NCI-H187 treated with DMSO at 0.1 percent for 48 hours (cell line): Measurements from ENCODE around the gene FBXO2.

ENCODE experiments used
- DNase-seq: peaks from one replicate; lab custom pipeline; 2025; lab: John Stamatoyannopoulos, UW

FBXO2 gene

DNA sequence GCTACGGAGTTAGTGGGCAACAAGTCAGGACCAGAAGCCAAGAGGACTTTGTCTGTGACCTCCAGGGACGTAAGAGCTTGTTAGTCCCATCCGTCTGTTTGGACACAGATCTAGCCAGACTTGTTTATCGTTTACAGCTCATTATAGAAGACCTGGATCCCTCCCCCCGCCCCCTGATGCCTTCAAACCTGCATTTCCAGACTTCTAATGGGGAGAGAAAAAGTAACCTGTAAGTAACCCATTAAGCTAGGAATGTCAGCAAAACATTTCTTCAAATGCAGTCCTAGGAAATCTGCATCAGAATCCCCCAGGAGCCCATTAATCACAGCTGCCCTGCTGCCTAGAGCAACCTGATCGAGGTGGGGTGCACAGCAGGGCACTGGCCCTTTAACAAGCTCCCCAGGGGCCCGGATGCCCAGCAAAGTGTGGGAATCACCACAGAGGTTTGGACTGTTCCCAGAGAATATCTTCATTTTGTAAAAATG lies 28.1 kb upstream of the FBXO2 start:
- no peak for DNase-seq

DNA sequence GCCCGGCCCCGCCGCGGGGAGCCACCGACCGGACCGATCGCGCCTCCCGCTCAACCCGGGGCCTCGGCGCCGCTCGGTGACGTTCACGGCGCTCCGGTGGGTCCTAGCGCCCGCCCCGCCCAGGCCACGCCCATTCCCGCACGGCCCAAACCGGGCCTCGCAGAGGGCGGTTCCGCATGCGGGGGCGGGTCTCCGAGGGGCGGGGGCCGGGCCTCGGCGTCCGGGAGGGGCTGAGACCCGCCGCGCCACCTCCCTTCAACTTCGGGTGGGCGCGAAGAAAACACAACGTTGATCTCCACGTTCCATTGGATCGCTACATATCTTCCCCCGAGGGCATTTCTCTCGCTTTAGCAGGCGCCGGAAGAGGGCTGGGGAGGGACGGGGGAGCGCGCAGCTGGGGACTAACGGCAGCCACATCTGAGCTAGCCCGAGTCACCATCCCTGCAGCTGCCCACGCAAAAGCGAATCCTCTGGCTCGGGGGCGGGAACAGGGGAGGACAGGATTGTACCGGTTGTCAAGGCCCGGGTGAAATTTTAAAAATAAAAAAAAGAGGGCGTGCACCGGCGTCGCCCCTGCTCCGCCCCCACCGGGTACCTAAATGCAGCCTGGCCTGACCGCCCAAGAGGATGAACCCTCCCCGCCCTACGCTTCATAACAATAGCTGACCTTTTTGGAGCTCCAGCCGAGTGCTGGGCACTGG lies 27.0 kb upstream of the FBXO2 start, which contains the start of gene MAD2L2:
TSS of gene MAD2L2 (minus strand) at position 78 of the 701 bp plus-strand sequence. CDS start 547 bp downstream, outside the sequence.
- DNase-seq = no peak

DNA sequence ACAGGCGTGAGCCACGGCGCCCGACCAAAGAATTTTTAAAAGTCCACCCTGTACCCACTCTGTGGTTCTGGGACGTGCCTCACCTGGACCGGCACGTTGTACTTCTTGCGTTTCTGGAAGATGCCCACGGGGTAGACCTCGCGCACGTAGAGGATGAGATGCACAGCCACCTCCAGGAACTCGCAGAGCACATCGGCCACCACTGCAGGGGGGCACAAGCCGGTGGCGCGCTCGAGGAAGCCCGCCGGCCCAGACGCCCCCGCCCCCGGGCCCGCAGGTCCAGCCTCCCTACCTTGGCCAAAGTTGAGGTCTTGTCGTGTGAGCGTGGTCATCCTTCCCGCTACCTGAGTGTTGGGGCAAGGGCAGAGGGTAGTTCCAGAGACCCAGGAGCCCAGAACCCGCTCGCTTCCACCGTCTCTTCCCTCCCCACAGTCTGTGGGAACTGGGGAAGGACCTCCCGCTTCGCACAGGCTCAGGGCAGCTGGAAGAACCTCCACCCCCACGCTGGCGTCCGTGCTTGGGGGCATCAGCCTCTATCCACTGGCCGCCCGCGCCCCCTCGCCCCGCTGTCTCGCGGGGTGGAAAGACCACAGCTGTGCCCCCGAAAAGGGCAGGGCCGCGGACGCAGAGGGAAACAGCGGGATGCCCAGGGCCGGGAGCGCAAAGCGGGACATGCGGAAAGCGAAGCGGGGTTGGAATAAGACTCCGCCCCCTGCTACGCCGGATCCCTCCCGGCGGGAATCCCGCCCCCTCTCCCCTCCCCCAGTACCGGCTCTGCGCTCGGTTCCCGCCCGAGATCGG lies 26.2 kb upstream of the FBXO2 start:
- no peak for DNase-seq

DNA sequence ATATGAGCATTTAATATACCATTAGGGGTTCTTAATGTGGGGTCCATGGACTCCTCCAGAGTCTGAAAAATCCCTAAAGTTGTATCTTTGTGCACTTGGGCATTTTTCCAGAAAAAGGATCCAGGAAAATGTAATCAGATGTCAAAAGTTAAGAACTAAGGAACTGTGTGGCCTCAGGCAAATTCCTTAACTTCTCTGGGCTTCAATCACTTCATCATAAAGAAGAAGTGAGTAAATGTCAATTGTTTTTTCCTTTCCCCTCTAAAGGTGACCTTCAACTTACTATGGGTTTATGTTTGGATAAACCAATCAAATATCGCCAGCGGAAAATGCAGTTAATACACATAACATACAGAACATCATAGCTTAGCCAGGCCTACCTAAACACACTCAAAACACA lies 24.2 kb upstream of the FBXO2 start:
- DNase-seq = no peak

DNA sequence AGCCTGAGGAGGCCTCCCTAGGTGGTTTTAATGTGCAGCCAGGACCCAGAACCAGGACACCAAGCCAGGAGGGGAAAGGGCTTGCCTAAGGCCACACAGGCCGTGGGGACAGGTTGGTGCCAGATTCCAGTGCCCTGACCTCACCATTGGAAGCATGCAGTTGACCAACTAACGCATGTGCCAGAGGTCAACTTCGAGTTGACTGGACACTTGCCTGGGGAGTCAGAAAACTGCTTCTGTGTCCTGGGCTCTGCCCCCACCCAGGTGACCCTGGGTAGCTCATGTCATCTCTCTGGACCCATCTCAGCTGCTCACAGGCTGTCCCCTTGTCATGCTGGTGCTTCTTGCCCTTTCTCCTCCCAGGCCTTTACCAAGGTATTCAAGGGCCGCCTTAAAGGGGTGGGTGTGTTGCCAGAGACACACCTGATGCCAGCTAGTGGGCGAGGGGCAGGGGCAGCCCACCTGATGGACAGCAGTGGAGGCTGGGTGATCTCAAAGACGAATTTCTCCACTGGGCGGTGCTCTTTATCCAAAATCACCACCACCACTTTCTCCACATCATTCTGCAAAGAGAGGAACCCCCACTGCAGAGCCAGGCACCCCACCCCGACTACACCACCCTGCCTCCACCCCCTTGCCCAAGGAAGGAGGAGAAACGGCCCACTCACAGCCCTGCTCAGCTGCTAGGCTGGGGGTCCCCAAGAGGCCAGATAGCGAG lies 22.3 kb upstream of the FBXO2 start:
- no peak for DNase-seq

DNA sequence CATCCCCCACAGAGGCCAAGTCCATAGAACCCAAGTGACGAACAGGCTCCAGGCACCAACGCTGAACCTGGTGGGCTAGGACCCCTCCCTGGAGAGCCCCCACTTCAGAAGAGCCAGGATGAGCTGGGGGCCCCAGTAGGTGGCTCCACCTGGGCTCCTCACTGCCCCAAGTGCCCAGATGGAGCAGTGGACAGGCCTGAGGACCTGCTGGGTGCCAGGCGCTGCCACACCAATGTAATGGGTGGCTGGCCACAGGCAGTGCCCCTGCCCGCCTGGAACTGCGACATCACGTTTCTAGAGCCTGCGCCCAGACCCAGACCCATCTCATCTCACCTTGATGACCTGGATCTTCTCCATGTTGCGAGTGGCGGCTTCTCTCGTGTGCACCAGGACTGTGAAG lies 21.1 kb upstream of the FBXO2 start:
- DNase-seq = no peak

DNA sequence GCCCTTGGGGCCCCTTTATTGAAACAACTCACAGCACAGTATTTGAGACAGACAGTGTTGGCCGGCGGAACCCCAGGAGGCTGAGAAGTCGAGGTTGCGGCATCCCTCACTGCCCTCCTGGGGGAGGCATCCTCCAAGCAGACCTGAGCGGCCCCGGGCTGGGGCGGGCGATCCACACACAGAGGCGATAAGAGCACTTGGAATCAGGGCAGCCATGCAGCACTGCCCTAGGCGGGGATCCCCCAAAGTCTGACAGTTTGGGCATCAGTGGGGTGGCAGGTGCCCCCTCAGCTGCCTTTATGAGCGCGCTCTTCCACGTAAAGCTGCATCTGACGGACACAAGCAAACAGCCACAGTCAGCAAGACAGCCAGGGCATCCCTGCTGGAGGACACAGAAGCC lies 20.3 kb upstream of the FBXO2 start:
- DNase-seq = no peak

DNA sequence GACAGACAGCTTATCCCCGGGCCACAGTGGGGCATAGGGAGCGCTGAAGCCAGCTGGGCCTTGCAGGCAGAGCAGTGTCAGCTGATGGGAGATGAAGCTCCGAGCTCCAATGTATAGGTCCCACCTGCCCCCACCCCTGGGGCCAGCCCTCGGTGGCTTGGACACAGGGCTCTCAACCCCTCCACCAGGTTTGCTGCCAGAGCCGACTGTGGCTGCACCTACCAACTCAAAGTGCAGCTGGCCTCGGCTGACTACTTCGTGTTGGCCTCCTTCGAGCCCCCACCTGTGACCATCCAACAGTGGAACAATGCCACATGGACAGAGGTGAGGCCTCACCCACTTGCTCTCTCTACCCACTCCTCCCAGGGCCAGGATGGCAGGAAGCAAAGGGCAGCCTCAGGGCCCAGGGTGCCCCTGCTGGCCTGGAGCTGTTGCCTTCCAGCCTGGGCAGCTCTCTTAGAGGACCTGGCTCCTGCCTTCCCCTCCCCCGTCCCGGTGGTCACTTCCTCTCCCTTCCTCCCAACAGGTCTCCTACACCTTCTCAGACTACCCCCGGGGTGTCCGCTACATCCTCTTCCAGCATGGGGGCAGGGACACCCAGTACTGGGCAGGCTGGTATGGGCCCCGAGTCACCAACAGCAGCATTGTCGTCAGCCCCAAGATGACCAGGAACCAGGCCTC lies 19.0 kb upstream of the FBXO2 start:
- DNase-seq = no peak

DNA sequence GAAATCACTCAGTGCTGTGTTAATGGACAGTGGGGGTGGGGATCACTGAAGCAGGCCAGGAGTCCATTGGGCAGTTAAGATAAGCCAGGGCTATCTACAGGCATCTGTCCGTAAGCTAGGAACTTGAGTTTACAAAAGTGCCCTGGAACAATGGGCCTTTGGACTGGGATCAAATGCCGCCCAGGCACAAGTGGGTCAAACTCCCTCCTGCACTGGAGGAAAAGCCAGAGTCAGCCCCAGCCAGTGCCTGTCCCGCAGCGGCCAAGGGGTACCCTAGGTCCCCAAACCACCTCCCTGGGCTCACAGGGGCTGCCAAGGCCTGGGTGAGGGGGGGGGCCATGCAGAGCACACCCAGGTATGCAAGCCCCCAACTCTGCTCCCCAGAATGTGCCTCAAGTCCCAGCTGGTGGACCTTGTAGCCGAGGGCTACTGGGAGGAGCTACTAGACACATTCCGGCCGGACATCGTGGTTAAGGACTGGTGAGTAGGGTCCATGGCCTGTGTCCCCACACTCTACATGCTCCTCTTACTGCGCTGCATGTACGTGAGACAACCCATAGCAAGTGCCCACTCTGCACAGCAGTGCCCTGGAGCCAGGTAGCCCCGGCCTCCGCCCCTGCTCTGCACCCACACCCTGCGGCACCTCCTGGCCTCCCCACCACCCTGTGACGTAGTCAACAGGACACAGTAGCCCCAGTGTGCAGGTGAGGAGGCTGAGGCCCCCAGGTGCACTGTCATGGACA lies 17.5 kb upstream of the FBXO2 start:
- DNase-seq = no peak

DNA sequence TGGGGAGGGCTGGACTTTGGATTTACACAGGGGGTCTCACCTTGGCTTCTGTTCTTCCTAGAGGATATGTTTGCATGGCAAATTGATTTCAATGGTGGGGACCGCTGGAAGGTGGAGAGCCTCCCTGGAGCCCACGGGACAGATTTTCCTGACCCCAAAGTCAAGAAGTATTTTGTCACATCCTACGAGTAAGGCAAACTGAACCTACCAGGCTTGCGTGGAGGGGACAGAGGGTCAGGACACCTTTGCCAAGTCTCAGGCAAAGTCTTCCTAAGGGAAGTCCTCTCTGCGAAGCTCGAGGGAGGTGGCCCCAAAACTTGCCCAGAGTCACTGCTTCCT lies 16.9 kb upstream of the FBXO2 start:
- DNase-seq = no peak

DNA sequence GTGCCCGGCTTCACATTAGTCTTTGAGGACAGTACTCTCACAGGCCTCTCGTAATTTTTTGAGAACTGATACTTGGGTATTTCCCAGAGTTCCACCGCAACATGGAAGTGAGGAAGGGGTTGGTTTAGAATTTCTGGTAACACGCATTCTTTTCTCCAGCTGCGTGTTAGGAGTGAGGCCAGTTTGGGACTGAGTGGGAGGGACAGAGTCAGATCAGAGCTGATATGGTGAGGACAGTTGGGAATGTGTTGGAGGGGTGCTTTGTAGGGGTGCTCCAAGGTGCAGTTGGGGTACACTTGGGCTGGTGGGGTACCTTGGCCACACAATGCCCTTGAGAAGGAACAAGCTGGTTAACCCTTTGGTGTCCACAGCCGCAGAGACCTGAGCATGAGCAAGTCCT lies 16.5 kb upstream of the FBXO2 start:
- DNase-seq = no peak

DNA sequence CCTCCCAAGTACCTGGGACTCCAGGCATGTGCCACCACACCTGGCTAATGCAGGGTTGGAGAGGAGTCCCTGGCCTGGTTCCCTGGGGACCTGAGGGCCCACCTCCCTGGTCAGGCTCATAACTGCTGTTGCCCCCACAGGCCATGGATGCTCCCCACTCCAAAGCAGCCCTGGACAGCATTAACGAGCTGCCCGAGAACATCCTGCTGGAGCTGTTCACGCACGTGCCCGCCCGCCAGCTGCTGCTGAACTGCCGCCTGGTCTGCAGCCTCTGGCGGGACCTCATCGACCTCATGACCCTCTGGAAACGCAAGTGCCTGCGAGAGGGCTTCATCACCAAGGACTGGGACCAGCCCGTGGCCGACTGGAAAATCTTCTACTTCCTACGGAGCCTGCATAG lies 14.3 kb upstream of the FBXO2 start:
- DNase-seq = no peak

DNA sequence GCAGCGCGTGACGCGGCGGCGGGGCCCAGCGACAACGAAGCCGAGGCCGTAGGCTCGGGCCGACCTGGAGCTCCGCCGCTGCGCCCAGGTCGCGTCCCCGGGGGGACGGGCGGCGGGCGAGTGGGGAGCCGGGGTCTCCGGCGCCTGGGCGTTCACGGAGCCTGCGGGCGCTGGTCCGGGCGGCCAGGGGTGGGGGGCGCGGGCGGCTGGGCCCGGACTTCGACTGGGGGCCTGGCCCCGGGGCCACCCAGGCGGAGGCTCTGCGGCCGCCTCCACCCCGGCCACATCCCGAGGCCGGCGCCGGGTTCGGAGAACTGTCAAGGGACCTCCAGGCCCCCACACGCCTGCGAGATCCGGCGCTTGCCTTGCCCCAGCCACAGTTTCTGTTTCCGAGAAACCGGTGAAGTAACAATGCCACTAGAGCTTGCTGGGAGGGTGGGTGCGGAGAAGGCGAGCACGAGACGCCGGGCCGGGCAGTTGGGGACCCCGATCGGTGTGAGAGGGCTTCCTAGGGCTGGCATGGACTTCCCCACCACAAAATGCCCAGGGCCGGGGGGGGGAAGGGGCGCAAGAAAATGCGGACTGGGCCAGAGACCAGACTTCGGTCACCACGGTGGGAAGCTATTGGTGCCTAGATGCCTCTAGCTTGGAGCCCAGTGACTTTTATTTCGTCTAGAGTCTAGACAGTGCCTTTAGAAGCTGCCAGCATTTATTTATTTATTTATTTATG lies 10.3 kb upstream of the FBXO2 start:
- no peak for DNase-seq

DNA sequence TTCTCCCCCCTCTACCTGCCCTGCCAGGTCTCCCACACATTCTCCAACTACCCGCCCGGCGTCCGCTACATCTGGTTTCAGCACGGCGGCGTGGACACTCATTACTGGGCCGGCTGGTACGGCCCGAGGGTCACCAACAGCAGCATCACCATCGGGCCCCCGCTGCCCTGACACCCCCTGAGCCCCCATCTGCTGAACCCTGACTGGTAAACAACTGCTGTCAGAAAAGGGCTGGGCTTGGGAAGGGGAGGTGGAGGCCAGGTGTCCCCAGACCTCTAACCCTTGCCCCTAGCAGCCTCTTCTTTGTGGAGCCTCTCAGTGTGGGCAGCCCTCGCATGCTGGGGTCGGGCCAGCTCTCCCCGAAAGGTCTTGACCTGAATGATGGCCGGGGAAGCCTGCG lies 6.9 kb upstream of the FBXO2 start:
- no peak for DNase-seq

DNA sequence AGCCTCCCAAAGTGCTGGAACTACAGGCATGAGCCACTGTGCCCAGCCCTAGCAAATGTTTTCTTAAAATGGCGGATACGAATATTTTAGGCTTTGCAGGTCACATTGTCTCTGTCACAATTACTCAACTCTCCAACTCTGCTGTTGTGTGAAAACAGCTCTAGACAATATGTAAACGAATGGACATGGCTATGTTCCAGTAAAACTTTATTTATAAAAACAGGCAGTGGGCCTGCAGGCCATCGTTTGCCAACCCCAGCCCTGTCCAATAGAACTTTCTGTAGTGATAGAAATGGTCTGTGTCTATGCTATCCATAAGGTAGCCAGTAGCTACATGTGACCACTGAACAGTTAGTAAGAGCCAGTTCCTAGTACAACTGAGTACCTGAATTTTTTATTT lies 5.5 kb upstream of the FBXO2 start:
- DNase-seq = no peak

DNA sequence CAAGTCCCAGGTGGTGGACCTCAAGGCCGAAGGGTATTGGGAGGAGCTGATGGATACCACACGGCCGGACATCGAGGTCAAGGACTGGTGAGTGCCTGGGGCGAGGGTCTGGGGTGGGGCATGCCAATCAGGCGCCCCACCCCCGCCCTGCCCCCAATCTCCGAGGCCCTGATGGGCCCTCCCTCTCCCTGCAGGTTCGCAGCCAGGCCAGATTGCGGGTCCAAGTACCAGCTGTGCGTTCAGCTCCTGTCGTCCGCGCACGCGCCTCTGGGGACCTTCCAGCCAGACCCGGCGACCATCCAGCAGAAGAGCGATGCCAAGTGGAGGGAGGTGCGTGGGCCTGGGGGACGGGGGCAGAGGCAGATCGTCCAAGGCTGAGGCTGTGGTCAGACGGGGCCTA lies 4.3 kb upstream of the FBXO2 start:
- DNase-seq = no peak

DNA sequence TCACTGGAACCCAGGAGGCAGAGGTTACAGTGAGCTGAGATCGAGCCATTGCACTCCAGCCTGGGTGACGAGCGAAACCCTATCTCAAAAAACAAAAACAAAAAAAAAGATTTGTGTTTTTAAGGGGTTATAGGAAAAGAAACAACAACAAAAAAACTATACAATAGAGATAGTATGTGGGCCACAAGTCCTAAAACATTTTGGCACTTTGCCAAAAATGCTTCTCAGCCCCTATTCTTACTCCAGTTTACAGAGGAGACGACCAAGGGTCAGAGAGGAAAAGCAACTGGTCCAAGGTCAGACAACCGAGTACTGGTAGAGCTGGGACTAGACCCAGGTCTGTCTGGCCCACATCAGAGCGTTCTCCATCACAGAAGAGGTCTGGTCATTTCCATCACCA lies 3.4 kb upstream of the FBXO2 start:
- no peak for DNase-seq

DNA sequence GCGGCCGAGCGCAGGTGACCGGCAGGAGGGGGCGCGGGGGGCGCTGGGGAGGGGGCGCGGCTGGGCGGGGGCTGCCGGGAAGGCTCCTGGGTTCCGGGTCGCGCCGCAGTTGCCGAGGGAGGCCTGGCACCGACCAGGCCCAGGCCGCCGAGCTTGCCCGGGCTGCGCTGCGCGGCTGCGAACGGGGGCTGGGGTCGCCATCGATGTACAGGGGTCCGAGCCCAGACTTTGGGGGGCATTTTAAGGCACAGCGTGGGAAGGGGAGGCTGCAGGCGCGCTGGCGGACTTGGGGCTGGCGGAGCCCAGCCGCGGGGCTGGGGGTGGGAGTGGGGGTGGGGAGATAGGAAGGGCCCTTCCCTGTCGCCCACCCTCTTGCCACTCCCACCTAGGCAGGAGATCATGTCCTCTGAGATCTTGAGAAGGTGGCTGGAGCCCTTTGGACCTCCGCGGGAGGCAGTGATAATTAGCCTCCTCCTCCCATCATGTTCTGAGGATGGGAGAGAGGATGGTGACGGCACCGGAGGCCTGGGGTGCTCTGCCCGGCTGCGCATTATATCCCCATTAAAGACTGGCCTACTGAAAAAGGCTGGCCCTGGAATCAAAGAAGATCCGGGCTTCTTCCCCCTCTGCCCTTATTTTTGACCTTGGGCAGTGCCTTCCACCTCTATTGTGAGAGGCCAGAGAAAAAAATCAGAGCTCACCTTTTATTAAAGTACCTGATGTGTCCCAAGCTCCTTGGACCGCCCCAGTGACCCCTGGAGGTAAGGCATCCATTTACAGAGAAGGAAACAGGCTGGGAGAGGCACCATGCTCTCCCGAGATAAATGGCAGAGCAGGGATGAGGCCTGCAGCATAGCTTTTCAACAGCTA lies 945 bp upstream of the FBXO2 start:
- DNase-seq = no peak

DNA sequence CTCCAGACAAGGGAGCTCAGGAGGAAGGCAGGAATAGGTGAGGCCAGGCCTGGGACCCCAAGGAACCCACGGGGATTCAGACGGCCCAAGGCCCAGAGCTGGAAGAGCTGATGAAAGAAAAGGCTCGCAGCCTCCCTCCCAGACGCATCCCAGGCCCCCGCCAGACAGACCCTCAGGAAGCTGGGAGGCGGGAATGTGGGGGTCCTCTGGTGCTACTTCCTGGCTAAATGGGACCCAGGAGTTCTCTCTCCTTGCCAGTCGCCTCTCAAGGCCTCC lies 430 bp downstream of the FBXO2 start:
- DNase-seq = no peak
